Measurements from ENCODE around the gene FOXK1.

- TF ChIP-seq CTCF (IDR thresholded peaks at IDR 0.05) = no peak
- no peak for TF ChIP-seq POLR2A (IDR thresholded peaks at IDR 0.05)
Measured at GRCh38 chr7:4771737-4772136, 89.6 kb downstream of the FOXK1 start.

Data from prostate gland (tissue), 2 donors.